ENCODE data around the gene NKAPD1. TPM values are rescaled to one million over a fixed set of nuclear protein-coding genes. Genes with fewer than 3 reads are reported as not detected.
A peak's percentile ranks its signal among the peaks of the same experiment; 100 is the strongest.
"Not testable (repeated sequence)": the region's sequence is repeated elsewhere in the genome, so short reads cannot be mapped to it uniquely, and the experiment has no call there.

Gene NKAPD1, protein sequence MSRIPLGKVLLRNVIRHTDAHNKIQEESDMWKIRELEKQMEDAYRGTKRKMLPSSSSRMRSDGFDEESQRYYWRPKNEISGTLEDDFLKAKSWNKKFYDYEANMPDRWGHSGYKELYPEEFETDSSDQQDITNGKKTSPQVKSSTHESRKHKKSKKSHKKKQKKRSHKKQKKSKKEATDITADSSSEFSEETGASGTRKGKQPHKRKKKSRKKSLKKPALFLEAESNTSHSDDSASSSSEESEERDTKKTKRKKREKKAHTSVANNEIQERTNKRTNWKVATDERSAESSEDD
- total RNA-seq (2014; rRNA removed; shearing (Covaris generic)) = 18.3 and 19.0 TPM in 2 replicates

DNA sequence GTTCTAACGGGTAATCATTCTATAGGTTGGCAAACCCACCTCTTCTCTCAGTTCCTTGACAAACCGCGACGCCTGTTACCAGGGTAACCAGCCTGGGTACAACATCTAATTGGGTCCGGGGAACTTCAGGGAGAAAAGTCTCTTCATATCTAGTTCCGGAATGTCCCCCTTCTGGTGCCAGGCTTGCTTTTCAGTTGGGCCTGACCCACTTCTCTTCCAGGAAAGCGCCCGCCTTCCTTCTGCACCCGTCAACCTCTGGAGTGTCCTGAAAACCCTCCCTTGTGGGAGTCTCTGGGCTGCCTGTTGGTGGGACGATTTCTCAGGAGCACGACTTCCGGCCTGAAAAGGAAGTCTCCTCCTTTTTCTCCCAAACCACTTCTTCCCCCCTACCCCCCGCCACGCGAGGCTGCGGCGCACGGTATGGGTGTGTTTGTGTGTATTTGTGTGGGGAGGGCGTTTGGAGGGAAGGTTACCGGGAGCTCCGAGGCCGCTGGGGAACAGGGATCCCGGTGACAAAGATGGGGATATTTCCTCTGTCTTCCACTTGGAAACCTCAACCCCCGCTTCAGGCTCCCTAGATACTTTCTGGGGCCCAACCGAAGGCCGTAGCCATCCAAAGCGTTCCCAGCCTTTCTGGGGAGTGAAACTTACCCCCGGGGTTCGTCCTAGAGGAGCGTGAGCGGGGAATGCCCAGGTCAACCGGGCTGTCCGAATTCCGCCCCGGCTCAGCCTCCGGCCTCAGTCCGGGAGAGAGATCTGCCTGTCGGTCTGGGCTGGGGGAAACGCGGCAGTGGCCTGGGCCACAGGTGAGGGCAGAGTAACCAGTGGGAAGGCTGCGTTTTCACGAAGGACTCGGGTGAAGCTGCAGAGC lies at the start of gene NKAPD1, which contains the start of gene PIH1D2:
Gene NKAPD1 (plus strand): TSS at position 359 of the 871 bp plus-strand sequence. CDS start 1,276 bp downstream, outside the sequence.
Gene PIH1D2 (minus strand): TSS at position 77 of the 871 bp plus-strand sequence. CDS start 843 bp downstream, outside the sequence.
- DNase-seq (ENCODE audit: low spot score) = peak; percentile 64

DNA sequence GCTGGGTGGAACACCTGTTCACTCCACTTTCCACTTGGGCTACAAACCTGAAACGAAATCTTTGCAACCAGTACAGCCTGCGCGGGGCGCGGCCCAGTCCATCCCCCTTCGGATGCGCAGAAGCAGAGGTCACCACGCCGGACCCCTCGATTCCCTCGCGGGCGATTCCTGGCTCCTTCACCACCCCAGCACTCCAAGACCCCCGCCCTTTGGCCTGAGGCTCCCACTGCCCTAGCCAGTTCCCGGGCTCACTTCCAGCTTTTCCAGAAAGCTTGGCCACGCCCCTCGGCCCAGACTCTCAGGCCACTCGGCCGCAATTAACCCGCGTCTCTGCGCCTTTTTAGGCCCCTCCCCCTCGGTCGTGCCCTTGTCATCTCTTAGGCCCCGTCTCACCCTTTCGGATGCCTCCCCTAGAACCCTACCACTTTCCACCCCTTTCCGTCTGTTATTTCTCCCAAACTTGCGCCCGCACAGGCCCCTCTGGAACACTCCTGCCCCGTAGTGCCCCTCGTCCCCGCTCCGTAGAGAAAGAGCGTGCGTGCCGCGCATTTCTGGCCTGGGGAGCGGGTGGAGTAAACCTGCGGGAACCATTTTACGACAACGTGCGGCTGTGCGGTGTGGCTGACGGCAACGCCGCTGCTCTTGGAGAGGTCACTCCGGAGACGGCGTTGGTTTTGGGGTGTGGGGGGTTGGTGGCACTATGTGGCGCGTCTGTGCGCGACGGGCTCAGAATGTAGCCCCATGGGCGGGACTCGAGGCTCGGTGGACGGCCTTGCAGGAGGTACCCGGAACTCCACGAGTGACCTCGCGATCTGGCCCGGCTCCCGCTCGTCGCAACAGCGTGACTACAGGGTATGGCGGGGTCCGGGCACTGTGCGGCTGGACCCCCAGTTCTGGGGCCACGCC lies 49.1 kb upstream of the NKAPD1 start, which contains the start of gene DLAT:
Gene DLAT (plus strand): TSS at position 636 of the 906 bp plus-strand sequence. CDS start 65 bp downstream, at position 701.
- DNase-seq (ENCODE audit: low spot score) = peak; percentile 56

DNA sequence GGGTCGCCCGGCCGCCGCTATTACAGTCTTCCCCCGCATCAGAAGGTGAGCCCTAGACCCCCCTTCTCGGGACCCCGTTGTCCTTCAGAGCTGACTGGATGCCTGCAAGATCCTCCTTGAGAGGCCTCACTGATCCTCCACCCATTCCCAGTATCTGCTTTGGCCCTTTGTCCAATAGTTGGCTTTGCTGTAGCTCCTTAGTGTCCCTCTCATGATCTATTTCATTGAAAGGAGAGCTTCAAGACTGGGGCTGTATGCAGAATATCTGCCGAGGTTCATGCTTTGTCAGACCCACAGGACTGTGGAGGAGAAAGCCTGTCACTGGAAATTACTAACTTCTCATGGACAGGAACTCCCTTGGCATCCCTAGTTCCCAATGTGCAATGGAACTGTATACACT lies 48.4 kb upstream of the NKAPD1 start:
- DNase-seq (ENCODE audit: low spot score) = peak; percentile 8

DNA sequence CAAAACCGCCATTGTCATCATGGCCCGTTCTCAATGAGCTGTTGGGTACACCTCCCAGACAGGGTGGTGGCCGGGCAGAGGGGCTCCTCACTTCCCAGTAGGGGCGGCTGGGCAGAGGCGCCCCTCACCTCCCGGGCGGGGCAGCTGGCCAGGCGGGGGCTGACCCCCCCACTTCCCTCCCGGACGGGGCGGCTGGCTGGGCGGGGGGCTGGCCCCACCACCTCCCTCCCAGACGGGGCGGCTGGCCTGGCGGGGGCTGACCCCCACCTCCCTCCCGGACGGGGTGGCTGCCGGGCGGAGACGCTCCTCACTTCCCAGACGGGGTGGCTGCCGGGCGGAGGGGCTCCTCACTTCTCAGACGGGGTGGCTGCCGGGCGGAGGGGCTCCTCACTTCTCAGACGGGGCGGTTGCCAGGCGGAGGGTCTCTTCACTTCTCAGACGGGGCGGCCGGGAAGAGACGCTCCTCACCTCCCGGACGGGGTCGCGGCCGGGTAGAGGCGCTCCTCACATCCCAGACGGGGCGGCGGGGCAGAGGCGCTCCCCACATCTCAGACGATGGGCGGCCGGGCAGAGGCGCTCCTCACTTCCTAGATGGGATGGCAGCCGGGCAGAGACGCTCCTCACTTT lies 47.2 kb upstream of the NKAPD1 start:
- DNase-seq (ENCODE audit: low spot score) = not testable (repeated sequence)

DNA sequence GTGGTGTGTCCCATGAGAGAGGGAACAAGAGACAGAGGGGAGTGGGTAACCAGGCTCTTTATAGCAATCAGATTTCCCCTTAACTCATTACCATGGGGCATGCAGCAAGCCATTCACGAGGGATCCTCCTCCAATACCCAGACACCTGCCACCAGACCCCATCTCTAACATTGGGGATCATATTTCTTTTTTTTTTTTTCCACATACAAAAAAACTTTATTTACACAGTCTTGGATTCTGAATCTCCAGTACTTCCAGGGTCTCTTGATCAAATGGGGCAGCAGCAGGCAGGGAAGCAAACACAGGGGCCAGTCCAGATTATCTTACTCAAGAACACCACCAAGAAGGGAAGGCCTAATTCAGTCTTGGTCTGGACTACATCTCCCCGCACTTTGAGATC lies 44.6 kb upstream of the NKAPD1 start:
- no peak for DNase-seq (ENCODE audit: low spot score)

DNA sequence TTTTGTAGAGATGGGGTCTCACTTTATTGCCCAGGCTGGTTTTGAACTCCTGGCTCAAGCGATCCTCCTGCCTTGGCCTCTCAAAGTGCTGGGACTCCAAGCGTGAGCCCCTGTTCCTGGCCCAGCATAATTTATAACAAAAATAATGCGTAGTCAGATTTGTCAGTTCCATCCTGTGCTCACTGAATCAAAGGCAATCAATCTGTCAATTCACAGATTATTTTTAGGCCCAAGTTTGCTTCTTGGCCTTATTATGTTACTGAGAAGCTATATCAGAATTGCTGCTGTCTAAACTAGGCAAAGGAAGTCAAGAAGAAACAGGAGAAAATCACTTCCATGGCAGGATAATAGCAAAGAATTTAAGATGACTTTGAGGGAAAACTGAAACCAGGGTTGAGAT lies 40.2 kb upstream of the NKAPD1 start:
- no peak for DNase-seq (ENCODE audit: low spot score)

DNA sequence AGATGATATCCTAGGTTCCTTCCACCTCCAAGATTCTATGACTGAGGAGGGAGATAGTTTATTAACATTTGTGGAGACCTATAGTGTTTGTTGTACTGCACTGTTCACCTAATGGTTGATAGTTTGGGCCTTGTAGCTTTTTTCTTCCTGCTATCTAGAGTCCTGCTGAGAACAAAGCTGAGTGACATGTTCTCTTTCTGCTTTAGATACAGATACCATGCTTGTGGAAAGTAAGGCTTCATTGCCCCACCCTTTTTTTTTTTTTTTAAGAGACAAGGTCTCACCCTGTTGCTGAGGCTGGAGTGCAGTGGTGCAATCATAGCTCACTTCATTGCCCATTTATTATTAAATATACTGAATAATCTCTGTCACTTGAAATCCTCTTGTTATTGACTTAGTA lies 36.6 kb upstream of the NKAPD1 start:
- DNase-seq (ENCODE audit: low spot score) = no peak

DNA sequence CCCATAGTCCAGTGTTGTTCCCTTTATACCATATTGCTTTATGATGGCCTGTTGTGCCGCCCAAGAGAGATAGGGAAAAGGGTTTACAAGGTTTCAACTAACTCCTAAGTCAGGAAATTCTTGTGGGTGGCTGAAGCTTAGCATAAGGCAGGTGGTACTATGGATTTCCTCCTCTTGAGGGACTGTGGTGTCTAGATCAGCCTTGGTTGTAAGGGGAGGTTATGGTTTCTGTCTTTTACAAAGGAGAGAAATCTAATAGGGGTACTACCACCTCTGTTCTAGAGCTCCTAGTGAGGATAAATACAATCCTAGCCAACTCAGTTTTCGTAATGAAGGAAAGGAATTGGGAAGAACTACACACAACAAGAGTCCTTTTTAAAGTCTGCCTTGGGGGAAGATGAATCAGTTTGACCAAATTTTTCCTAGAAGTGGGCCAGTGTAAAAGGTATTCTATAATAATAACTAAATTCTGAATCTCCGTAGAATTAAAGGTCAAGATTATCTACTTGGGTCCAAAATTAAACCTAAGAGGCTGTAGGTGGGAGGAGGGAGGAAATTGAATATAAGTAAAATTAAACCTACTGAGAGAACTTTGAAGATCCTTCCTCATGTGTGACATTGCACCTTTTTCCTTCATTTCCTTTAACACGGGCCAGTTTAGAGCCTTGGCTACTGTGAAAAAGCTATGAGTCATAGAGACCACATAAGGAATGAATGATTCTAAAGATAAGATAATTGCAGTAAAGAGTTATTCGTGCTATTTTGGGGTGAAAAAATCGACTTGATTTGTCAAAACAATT lies 31.7 kb upstream of the NKAPD1 start:
- DNase-seq (ENCODE audit: low spot score) = peak; percentile 45

DNA sequence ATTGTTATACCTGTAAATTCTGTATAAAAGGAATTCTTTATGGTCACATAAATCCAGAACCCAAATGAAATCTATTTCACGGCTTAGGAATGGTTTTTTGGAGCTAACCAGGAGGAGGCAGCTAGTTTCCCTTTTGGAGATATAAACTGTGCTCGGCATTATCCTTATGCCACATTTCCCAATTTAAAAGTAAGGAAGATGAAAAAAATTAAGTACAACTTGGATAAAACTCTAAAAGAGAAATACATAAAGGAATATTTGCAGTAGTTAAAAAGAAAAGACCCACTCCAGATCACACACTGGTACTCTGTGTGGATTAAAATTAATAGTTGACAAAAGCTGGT lies 31.2 kb upstream of the NKAPD1 start:
- DNase-seq (ENCODE audit: low spot score) = no peak

DNA sequence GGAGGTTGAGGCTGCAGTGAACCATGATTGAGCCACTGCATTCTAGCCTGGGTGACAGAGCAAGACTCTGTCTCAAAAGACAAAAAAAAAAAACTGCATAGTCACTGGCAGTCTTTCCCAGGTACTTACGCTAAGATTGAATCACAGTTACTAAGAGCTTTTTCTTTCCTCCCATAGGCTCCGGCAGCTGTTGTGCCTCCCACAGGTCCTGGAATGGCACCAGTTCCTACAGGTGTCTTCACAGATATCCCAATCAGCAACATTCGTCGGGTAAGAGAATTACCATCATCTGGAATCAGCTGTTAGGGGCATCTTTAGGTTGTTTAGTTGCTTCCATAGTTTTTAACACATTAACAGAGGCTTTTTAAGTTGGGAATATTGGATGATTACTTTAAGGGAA lies 29.1 kb upstream of the NKAPD1 start:
- no peak for DNase-seq (ENCODE audit: low spot score)

DNA sequence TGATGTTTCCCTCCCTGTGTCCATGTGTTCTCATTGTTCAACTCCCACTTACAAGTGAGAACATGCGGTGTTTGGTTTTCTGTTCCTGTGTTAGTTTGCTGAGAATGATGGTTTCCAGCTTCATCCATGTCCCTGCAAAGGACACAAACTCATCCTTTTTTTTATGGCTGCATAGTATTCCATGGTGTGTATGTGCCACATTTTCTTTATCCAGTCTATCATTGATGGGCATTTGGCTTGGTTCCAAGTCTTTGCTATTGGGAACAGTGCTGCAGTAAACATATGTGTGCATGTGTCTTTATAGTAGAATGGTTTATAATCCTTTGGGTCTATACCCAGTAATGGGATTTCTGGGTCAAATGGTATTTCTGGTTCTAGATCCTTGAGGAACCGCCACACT lies 27.5 kb upstream of the NKAPD1 start:
- not testable (repeated sequence) for DNase-seq (ENCODE audit: low spot score)

DNA sequence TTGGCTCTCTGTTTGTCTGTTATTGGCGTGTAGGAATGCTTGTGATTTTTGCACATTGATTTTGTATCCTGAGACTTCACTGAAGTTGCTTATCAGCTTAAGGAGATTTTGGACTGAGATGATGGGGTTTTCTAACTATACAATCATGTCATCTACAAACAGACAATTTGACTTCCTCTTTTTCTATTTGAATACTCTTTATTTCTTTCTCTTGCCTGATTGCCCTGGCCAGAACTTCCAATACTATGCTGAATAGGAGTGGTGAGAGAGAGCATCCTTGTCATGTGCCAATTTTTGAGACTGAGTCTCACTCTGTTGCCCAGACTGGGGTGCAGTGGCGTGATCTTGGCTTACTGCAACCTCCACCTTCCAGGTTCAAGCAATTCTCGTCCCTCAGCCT lies 25.8 kb upstream of the NKAPD1 start:
- DNase-seq (ENCODE audit: low spot score) = not testable (repeated sequence)

DNA sequence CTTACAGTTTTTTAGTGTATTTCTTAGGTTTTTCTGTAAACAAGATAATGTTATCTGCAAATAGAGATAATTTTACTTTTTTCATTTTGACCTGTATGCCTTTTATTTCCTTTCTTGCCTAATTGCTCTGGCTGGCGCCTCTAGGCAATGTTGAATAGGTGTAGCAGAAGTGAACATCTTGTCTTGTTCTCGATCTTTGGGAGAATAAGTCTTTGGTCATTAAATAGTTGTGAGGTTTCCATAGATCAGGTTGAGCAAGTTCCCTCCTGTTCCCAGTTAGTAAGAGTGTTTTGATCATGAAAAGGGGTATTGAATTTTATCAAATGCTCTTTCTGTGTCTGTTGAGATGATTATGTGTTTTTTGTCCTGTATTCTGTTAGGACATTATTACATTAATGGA lies 24.3 kb upstream of the NKAPD1 start:
- no peak for DNase-seq (ENCODE audit: low spot score)

DNA sequence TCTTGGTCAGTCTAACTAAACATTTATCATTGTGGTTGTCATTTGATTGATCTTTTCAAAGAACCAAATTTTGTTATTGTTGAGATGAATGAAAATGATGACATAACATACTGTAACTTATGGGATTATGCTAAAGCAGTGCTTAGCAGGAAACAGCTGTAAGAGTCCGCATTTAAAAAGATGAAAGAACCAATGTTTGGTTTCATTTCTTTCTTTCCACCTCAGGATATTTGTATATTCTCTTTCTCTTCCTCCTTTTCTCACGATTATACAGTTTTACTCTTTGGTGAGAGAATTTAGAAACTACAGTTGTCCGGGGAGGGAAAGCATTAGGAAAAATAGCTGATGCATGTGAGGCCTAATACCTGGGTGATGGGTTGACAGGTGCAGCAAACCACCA lies 23.4 kb upstream of the NKAPD1 start:
- DNase-seq (ENCODE audit: low spot score) = no peak

DNA sequence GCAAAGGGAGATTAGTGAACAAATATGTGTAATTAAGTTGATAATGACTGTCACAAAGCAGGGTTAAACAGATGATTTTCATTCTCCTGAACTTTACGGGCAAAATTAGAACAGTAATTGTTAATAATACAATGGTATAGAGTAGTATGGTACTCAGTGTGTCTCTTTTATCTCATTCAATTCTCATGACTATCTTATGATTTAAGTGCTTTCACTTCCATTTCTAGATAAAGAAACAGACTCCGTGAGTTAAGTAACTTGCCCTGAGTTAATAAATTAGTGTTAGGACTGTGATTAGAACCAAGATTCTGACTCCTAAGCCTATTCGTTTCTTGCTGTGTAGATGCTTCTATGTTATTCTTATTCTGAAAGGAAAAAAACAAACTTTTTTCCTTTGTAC lies 22.3 kb upstream of the NKAPD1 start:
- no peak for DNase-seq (ENCODE audit: low spot score)

DNA sequence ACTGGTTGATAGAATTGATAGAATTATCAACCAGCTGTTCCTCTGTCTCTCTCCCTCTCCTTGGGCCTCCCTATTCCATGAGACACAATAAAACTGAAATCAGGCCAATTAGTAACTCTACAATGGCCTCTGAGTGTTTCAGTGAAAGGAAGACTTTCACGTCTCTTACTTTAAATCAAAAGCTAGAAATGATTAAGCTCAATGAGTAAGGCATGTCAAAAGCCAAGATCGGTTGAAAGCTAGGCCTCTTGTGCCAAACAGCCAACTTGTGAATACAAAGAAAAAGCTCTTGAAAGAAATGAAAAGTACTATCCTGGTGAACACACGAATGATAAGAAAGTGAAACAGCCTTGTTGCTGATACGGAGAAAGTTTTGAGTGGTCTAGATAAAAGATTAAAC lies 16.9 kb upstream of the NKAPD1 start:
- DNase-seq (ENCODE audit: low spot score) = no peak

DNA sequence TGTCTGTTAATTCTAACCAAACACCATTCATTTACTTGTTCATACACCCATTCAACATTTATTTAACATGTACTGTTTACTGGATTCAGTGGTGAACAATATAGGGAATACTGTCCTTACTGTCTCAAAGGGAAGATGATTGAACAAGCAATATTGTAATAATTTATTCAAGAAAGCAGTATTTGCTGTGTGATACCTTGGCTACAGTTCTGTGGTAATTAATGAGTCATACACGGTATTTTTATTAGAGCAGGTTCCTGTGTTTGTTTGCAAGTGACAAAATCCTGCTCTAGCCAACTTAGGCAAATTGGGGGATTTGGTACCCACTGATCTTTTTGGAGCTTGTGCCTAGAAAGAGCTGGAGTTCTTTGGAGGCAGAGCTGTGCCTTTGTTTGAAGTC lies 16.0 kb upstream of the NKAPD1 start:
- no peak for DNase-seq (ENCODE audit: low spot score)

DNA sequence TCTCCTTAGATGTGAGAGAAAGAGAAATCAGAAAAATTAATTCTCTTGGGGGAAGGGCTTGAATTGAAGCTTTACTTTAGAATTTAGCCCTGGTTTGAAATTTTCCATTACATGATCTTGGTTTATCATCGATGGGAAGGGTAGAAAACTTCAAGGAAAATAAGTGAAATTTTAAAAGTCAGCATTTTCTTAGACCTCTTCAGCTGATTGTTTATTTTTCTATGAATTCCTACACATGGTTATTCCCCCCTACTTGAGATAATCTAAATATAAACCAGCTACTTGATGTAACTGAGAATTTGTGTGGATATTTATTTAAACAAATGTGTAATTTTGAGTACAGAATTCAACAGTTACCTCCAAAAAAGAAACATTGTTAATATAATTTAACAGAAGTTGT lies 11.2 kb upstream of the NKAPD1 start:
- no peak for DNase-seq (ENCODE audit: low spot score)

DNA sequence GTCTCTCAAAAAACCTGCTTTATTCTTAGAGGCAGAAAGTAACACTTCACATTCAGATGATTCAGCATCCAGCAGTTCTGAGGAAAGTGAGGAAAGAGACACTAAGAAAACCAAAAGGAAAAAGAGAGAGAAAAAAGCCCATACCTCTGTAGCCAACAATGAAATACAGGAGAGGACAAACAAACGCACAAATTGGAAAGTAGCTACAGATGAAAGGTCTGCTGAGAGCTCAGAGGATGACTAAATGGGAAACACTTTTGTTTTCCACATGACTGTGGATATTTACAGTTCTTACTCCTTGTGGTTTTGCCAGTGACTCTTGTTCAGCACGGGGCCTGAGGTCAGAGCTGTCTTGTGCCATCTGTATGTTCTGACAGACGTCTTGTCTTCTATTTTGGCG lies 8.6 kb downstream of the NKAPD1 start:
- peak; percentile 59 for DNase-seq (ENCODE audit: low spot score)

DNA sequence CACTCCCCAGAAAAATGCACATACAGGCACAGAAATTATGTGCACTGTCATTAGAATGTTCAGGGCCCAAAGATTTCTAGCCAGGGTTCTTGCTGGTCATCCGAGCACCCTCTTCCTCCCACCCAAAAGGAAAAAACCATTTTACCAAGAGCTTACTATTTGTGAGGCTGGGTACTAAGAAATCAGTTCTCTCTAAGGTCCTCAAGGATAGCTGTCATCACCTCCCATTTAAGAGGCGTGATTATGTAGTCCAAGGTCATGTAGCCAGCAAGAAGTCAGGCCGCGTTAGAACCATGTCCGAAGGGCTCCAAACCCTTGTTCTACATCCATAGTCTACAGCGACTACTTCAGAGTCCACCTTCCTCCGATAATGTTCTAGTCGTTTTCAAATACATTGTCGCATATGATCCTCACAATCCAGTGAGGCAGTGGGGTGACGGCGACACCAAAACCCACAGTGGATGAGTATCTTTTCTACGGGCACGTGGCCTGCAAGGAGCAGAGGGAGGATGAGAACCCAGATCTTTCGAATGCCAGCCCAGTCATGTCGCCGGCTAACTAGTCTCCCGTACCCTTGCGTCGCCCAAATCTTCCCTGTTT lies 11.8 kb downstream of the NKAPD1 start:
- peak; percentile 4 for DNase-seq (ENCODE audit: low spot score)

Data from A172 (cell line).